SK-N-SH treated with all-trans-retinoic acid at 6 μM for 48 hours (cell line): Measurements from ENCODE around the gene TOE1.

Source experiments
- ARNTL ChIP-seq: fragments of 450-650 bp; formaldehyde crosslinking; IDR thresholded peaks from 2 replicates; pipeline ENCODE4 v1.5.0; 2020; ENCODE audit warnings: low read depth, mild to moderate bottlenecking, moderate library complexity, borderline replicate concordance
- CREB5 ChIP-seq: fragments of 250-450 bp; sonication (Bioruptor Pico); IDR thresholded peaks from 2 replicates; pipeline ENCODE4 v1.5.1; 2020; ENCODE audit warnings: low read depth, mild to moderate bottlenecking, moderate library complexity
- CSRNP3 ChIP-seq: fragments of 250-450 bp; sonication (Bioruptor Pico); IDR thresholded peaks from 2 replicates; pipeline ENCODE4 v1.5.1; 2021; ENCODE audit warnings: mild to moderate bottlenecking, moderate library complexity
- PATZ1 ChIP-seq: fragments of 250-450 bp; sonication (Bioruptor Pico); IDR thresholded peaks from 2 replicates; pipeline ENCODE4 v1.8.0; 2020; ENCODE audit warnings: mild to moderate bottlenecking, moderate library complexity, borderline replicate concordance
- SNAI2 ChIP-seq: fragments of 250-450 bp; sonication (Bioruptor Pico); IDR thresholded peaks from 2 replicates; pipeline ENCODE4 v1.5.0; 2020; ENCODE audit warnings: mild to moderate bottlenecking, moderate library complexity
- TSHZ2 ChIP-seq: fragments of 250-450 bp; sonication (Bioruptor Pico); IDR thresholded peaks from 2 replicates; pipeline ENCODE4 v1.5.0; 2020; ENCODE audit warnings: mild to moderate bottlenecking, moderate library complexity
- ZC3H10 ChIP-seq: fragments of 250-450 bp; sonication (Bioruptor Pico); IDR thresholded peaks from 2 replicates; pipeline ENCODE4 v1.5.1; 2021; ENCODE audit warnings: mild to moderate bottlenecking, moderate library complexity
- ZFP30 ChIP-seq: fragments of 450-650 bp; formaldehyde crosslinking; IDR thresholded peaks from 2 replicates; pipeline ENCODE4 v1.5.0; 2022; ENCODE audit warnings: mild to moderate bottlenecking, moderate library complexity
- ZNF565 ChIP-seq: fragments of 450-650 bp; formaldehyde crosslinking; conservative IDR thresholded peaks from 2 replicates; pipeline ENCODE4 v1.5.0; 2020; ENCODE audit warnings: low read depth, mild to moderate bottlenecking, moderate library complexity
- ZNF70 ChIP-seq: fragments of 450-650 bp; formaldehyde crosslinking; IDR thresholded peaks from 2 replicates; pipeline ENCODE4 v1.5.0; 2020; ENCODE audit warnings: mild to moderate bottlenecking, moderate library complexity

- TF ChIP-seq ARNTL (CRISPR knock-in tag) (no peak), ZFP30 (CRISPR knock-in tag) (no peak), ZNF70 (CRISPR knock-in tag) (no peak), TSHZ2 (CRISPR knock-in tag) (no peak), PATZ1 (CRISPR knock-in tag) (no peak), SNAI2 (CRISPR knock-in tag) (no peak), ZNF565 (no peak), CREB5 (no peak), CSRNP3 (CRISPR knock-in tag) (no peak), ZC3H10 (CRISPR knock-in tag) (no peak)
Measured at GRCh38 chr1:45348966-45349677, 9.2 kb downstream of the TOE1 start.
